HG03521 (cell line): ENCODE results near the gene PHF1.
"Not testable (repeated sequence)": the region's sequence is repeated elsewhere in the genome, so short reads cannot be mapped to it uniquely, and the experiment has no call there.

Experiments
- ATAC-seq: cut with Tn5 transposase; IDR thresholded peaks from one replicate; pipeline ENCODE4 v1.9.1; 2021; ENCODE audit warnings: mild to moderate bottlenecking, moderate library complexity; ENCODE audit not compliant: unreplicated experiment

The PHF1 gene

DNA sequence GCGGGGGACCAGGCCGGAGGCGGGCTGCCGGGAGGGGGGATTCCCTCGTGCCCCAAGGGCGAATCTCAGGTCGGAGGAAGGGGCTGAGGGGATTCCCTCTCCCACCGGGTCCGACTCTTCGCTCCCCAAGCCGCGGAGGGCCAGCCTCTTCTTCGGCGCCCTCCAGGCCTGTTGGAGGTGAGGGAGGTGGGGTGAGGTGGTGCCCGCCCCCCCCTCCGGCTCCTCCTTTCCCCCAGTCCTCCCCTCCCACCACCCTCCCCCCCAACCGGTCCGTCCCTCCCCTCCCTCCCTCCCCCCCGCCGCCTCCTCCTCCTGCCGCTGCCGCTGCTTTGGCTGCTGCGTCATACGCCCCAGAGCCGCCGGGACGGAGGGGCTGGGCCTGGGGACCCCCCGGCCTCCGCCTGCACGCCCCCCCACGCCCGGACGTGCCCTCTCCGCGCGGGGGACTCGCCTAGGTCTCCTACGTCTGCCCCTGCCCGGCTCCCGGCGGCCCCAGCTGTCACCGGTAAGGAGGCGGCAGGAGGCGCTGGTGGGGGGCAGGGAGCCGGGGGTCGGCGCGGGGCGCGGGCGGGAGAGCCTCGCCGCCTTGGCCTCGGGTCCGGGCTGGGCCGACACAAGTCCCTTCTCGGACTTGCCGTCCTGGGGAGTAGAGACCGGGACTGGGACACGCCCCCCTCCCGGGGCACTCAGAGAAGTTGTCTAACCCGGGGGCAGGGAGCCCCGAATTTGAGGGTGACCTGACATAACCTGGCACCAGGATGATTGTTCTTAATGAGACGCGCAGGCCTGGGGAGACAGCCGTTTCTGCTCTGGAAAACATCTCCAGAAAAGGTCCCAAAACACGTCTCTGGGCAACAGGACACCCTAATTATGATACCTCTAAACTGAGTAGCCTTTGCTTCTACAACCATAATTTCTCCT, at the start of gene PHF1:
Gene PHF1 (plus strand): TSS at position 304 of the 921 bp plus-strand sequence. CDS start 1,250 bp downstream, outside the sequence.
- peak; percentile 28 for ATAC-seq

DNA sequence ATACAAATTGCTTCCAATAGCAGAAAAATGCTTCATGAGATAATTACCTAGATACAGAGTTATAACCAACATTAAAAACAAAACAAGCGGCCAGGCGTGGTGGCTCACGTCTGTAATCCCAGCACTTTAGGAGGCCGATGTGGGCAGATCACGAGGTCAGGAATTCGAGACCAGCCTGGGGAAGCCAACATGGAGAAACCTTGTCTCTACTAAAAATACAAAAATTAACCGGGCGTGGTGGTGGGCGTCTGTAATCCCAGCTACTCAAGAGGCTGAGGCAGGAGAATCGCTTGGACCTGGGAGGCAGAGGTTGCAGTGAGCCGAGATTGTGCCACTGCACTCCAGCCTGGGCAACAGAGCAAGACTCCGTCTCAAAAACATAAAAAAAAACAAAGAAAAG, 47.3 kb upstream of the PHF1 start:
- not testable (repeated sequence) for ATAC-seq

GRCh38 chr6:33364475-33365205, 46.2 kb upstream of the PHF1 start:
- ATAC-seq, result not testable (repeated sequence)

GRCh38 chr6:33365206-33365971, 45.4 kb upstream of the PHF1 start:
- not testable (repeated sequence) for ATAC-seq

GRCh38 chr6:33367009-33367714, 43.7 kb upstream of the PHF1 start:
- no peak for ATAC-seq

DNA sequence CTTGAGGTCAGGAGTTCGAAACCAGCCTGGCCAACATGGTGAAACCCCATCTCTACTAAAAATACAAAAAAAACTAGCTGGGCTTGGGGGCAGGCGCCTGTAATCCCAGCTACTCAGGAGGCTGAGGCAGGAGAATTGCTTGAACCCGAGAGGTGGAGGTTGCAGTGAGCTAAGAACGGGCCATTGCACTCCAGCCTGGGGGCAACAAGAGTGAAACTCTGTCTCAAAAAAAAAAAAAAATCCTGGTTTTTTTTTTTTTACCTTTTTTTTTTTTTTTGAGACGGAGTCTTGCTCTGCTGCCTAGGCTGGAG, 43.1 kb upstream of the PHF1 start:
- ATAC-seq, result not testable (repeated sequence)

DNA sequence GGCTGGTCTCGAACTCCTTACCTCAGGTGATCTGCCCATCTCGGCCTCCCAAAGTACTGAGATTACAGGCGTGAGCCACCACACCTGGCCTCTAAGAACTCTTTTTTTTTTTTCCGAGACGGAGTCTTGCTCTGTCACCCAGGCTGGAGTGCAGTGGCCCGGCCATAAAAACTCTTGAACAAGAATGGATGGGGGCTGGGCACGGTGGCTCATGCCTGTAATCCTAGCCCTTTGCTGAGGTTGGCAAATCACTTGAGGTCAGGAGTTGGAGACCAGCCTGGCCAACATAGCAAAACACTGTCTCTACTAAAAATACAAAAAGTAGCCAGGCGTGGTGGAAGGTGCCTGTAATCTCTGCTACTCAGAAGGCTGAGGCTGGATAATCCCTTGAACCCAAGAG, 38.9 kb upstream of the PHF1 start:
- not testable (repeated sequence) for ATAC-seq

DNA sequence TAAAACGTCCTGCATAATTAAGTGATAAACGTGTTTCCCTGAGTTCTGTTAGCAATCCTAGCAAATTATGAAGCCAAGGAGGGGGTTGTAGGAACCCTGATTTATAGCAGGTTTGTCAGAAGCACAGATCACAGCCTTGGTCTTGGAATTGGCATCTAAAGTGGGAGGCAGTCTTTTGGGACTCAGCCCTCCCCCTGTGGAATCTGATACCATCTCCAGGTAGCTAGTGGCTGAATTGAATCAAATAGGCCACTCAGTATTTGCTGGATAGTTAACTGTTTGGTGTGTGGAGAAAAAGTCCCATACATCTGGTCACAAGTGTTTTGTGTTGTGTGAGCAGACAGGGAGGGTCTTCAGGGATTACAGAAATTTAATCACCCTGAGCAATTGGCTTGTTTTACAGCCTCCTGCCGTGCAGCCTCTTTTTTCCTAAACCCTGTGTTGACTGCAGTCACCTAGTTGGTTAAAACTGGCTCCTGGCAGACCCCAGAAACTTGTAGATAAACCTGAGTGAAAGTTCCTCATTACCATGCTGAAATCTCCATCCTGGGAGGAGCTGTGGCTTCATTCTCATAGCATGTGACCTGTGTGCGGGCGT, 38.2 kb upstream of the PHF1 start:
- no peak for ATAC-seq

GRCh38 chr6:33373960-33374910, 36.6 kb upstream of the PHF1 start:
- ATAC-seq, result no peak

DNA sequence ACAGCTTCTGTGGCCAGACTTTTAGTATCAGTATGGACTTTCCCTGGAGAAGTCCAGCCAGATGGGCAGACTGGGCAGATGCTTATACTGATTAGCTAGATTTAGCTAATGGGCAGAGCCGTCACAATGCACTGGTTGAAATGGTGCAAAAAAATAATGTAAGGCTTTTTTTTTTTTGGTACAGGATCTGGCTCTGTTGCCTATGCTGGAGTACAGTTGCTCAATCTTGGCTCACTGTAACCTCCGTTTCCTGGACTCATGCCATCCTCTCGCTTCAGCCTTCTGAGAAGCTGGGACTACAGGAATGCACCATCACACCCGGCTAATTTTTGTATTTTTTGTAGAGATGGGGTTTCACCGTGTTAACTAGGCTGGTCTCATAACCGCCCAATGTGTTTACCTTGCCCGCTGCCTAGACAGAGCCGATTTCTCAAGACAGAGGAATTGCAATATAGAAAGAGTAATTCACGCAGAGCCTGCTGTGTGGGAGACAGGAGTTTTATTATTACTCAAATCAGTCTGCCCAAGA, 35.6 kb upstream of the PHF1 start:
- ATAC-seq, result no peak

GRCh38 chr6:33377171-33377570, 33.6 kb upstream of the PHF1 start:
- ATAC-seq, result no peak

DNA sequence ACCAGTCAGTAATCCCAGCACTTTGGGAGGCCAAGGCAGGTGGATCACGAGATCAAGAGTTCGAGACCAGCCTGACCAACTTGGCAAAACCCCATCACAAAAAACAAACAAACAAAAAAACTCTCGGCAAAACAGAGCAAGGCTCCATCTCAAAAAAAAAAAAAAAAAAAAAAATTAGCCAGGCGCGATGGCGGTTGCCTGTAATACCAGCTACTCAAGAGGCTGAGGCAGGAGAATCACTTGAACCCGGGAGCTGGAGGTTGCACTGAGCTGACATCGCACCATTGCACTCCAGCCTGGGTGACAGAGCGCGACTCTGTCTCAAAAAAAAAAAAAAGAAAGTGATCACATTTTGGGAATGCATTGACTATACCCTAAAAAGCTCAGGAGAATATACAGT, 31.6 kb upstream of the PHF1 start:
- not testable (repeated sequence) for ATAC-seq

DNA sequence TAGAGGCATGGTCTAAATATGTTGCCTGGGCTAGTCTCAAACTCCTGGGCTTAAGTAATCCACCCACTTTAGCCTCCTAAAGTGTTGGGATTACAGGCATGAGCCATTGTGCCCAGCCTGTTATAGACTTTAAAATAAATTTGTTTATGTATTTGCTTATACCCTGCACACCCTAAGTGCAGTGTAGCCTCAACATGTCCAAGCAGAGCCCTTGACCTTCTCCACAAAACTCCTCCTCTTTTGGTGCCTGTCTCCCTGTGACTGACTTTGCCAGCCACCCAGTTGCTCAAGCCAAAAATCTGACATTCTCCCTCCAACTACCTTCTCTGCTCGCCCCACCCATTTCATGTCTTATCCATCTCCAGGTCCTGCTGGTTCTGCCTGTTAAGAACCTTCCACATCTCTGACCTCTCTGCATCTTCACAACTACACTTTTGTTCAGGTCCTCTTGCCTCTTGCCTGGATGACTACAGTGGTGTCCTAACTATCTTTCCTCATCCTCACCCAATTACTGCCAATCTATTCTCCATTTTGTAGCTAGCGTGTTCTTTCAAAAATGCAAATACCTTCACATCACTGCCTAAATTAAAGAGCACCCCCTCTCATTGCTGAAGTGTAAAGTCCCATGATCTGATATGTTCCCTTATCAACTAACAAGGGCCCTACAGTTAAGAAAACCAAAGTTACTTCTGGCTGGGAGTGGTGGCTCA, 30.4 kb upstream of the PHF1 start:
- no peak for ATAC-seq

GRCh38 chr6:33383427-33384185, 27.2 kb upstream of the PHF1 start:
- no peak for ATAC-seq

- no peak for ATAC-seq
Observed at GRCh38 chr6:33384581-33385020, 26.2 kb upstream of the PHF1 start.

GRCh38 chr6:33390173-33390572, 20.6 kb upstream of the PHF1 start:
- no peak for ATAC-seq

DNA sequence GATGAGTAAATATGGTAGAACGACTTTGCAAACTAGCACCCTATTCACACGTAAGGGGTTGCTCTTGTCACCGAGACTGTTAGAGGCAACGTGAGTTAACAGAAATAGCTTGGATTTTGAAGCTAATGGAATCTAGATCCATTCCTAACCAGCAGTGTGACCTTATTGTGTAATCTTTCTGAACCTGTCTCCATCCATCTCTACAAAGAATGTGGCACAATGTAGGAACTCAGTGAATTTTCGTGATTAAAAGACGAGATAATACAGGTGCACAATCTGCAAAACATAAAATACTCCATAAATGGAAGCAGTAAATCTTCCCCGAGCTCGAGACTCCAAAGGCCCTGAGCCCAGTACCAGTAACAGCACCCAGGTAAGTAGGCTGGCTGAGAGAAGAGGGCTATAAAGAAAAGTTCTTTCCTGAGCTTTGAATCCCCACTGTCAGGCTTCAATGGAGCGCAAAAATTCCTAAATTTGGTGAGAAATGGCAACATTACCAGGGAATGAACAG, 20.0 kb upstream of the PHF1 start:
- ATAC-seq, result no peak
